Natural killer cell treated with Interleukin-12 subunit alpha and Interleukin-12 subunit beta and Interleukin-15 and Interleukin-18, amount 100 ng/mL, for 72 hours (primary cell): ENCODE results near the gene PPP1R3G. TPM values are rescaled to one million over a fixed set of nuclear protein-coding genes. Genes with fewer than 3 reads are reported as not detected.

Source experiments
- ATAC-seq, 2 donors: fragments of 150-1000 bp; cut with Tn5 transposase in 1 of 2; sonication (Bioruptor Pico), chemical (Tn5 transposase) in 1 of 2; 2 replicates each; pipeline ENCODE4 v1.10.0; 2021
- DNase-seq: peaks from one replicate; pipeline ENCODE4 v3.0.0; 2022; ENCODE audit warnings: low spot score
- H3K27ac Mint-ChIP-seq, 2 donors: 1 replicate in 1 of 2; 2 replicates in 1 of 2; pipeline ENCODE4 v1.8.0; 2022; ENCODE audit warnings: mixed read lengths in 2 of 2, mild to moderate bottlenecking in 1 of 2, moderate library complexity in 1 of 2
- H3K27me3 Mint-ChIP-seq, 2 donors: 1 replicate in 1 of 2; 2 replicates in 1 of 2; pipeline ENCODE4 v1.8.0; 2022; ENCODE audit warnings: mixed read lengths in 2 of 2
- H3K36me3 Mint-ChIP-seq: one replicate; pipeline ENCODE4 v1.8.0; 2022; ENCODE audit warnings: mixed read lengths
- H3K4me1 Mint-ChIP-seq, 2 donors: 1 replicate in 1 of 2; 2 replicates in 1 of 2; pipeline ENCODE4 v1.8.0; 2022; ENCODE audit warnings: low read depth in 2 of 2, mixed read lengths in 2 of 2, mild to moderate bottlenecking in 1 of 2
- H3K4me3 Mint-ChIP-seq: one replicate; pipeline ENCODE4 v1.8.0; 2022; ENCODE audit warnings: mixed read lengths
- H3K9me3 Mint-ChIP-seq: 2 replicates; pipeline ENCODE4 v1.8.0; 2022; ENCODE audit warnings: mixed read lengths
- total RNA-seq, 2 donors: library from RNA; stranded (reverse); gene quantifications; one replicate each; pipeline ENCODE4 v1.2.3, GENCODE V29; 2022

PPP1R3G gene
- total RNA-seq, 2 donors from 2014 or later, result 0.05 TPM; not detected in 1

GRCh38 chr6:5091210-5092069, 6.3 kb downstream of the PPP1R3G start:
- H3K27ac Mint-ChIP-seq, result no peak overlapping the region
- H3K27me3 Mint-ChIP-seq, result peaks cover 14 to 23% of the 10 kb centered on the region in 2 donors
- H3K4me1 Mint-ChIP-seq, result no peaks in the 10 kb centered on the region
- no peak for ATAC-seq
- no peaks in the 10 kb centered on the region for H3K9me3 Mint-ChIP-seq
- no peaks in the 10 kb centered on the region for H3K36me3 Mint-ChIP-seq
- H3K4me3 Mint-ChIP-seq, result no peak overlapping the region
- DNase-seq, result no peak

GRCh38 chr6:5093231-5094015, 8.3 kb downstream of the PPP1R3G start:
- Mint-ChIP-seq H3K4me1 (no peaks in the 10 kb centered on the region), H3K27me3 (peaks cover 11 to 16% of the 10 kb centered on the region in 2 donors), H3K9me3 (no peaks in the 10 kb centered on the region), H3K27ac (no peak overlapping the region), H3K36me3 (no peaks in the 10 kb centered on the region), H3K4me3 (no peak overlapping the region)
- DNase-seq, result no peak
- ATAC-seq, result no peak

GRCh38 chr6:5094327-5094726, 9.2 kb downstream of the PPP1R3G start:
- Mint-ChIP-seq H3K9me3 (no peaks in the 10 kb centered on the region), H3K27ac (no peak overlapping the region), H3K36me3 (no peaks in the 10 kb centered on the region), H3K4me1 (no peaks in the 10 kb centered on the region), H3K27me3 (peaks cover 8 to 16% of the 10 kb centered on the region in 2 donors), H3K4me3 (no peak overlapping the region)
- DNase-seq (no peak), ATAC-seq (no peak)

- H3K4me3 Mint-ChIP-seq, result no peak overlapping the region
- no peaks in the 10 kb centered on the region for H3K9me3 Mint-ChIP-seq
- no peaks in the 10 kb centered on the region for H3K4me1 Mint-ChIP-seq
- no peak overlapping the region for H3K27ac Mint-ChIP-seq
- peaks cover 8 to 16% of the 10 kb centered on the region in 2 donors for H3K27me3 Mint-ChIP-seq
- H3K36me3 Mint-ChIP-seq, result no peaks in the 10 kb centered on the region
- no peak for DNase-seq
- no peak for ATAC-seq
Observed at GRCh38 chr6:5095236-5095635, 10.1 kb downstream of the PPP1R3G start.

- Mint-ChIP-seq H3K36me3 (no peaks in the 10 kb centered on the region), H3K4me3 (no peak overlapping the region), H3K27me3 (peaks cover 5 to 12% of the 10 kb centered on the region in 2 donors), H3K27ac (no peak overlapping the region), H3K4me1 (no peaks in the 10 kb centered on the region), H3K9me3 (no peaks in the 10 kb centered on the region)
- no peak for DNase-seq
- ATAC-seq, result no peak
Observed at GRCh38 chr6:5096482-5096881, 11.3 kb downstream of the PPP1R3G start.

GRCh38 chr6:5098501-5099270, 13.5 kb downstream of the PPP1R3G start:
- Mint-ChIP-seq H3K27ac (no peak overlapping the region), H3K4me3 (no peak overlapping the region), H3K36me3 (no peaks in the 10 kb centered on the region), H3K9me3 (no peaks in the 10 kb centered on the region), H3K4me1 (no peaks in the 10 kb centered on the region), H3K27me3 (peaks cover 0 to 6% of the 10 kb centered on the region in 2 donors)
- ATAC-seq (peak in 1 of 2 donors; percentile 33), DNase-seq (no peak)

- Mint-ChIP-seq H3K36me3 (no peaks in the 10 kb centered on the region), H3K4me3 (no peak overlapping the region), H3K27ac (no peak overlapping the region), H3K27me3 (peaks cover 0 to 4% of the 10 kb centered on the region in 2 donors), H3K4me1 (no peaks in the 10 kb centered on the region), H3K9me3 (no peaks in the 10 kb centered on the region)
- ATAC-seq, result no peak
- no peak for DNase-seq
Observed at GRCh38 chr6:5099537-5099936, 14.4 kb downstream of the PPP1R3G start.

- no peaks in the 10 kb centered on the region for H3K36me3 Mint-ChIP-seq
- no peaks in the 10 kb centered on the region for H3K4me1 Mint-ChIP-seq
- no peak overlapping the region for H3K4me3 Mint-ChIP-seq
- no peak for ATAC-seq
- H3K9me3 Mint-ChIP-seq, result no peaks in the 10 kb centered on the region
- no peak overlapping the region for H3K27ac Mint-ChIP-seq
- no peak for DNase-seq
- no peaks in the 10 kb centered on the region for H3K27me3 Mint-ChIP-seq
Observed at GRCh38 chr6:5100806-5101205, 15.7 kb downstream of the PPP1R3G start.

- no peak for DNase-seq
- Mint-ChIP-seq H3K36me3 (no peaks in the 10 kb centered on the region), H3K27ac (no peak overlapping the region), H3K9me3 (no peaks in the 10 kb centered on the region), H3K4me3 (no peak overlapping the region), H3K27me3 (no peaks in the 10 kb centered on the region), H3K4me1 (no peaks in the 10 kb centered on the region)
- ATAC-seq, result no peak
Observed at GRCh38 chr6:5102267-5102970, 17.3 kb downstream of the PPP1R3G start.

GRCh38 chr6:5103250-5103649, 18.1 kb downstream of the PPP1R3G start:
- H3K4me1 Mint-ChIP-seq, result no peaks in the 10 kb centered on the region
- H3K36me3 Mint-ChIP-seq, result no peaks in the 10 kb centered on the region
- no peaks in the 10 kb centered on the region for H3K9me3 Mint-ChIP-seq
- H3K27me3 Mint-ChIP-seq, result no peaks in the 10 kb centered on the region
- ATAC-seq, result no peak
- no peak overlapping the region for H3K4me3 Mint-ChIP-seq
- H3K27ac Mint-ChIP-seq, result no peak overlapping the region
- DNase-seq, result no peak

- ATAC-seq, result no peak
- Mint-ChIP-seq H3K27me3 (no peaks in the 10 kb centered on the region), H3K27ac (no peak overlapping the region), H3K4me3 (no peak overlapping the region), H3K4me1 (no peaks in the 10 kb centered on the region), H3K36me3 (no peaks in the 10 kb centered on the region), H3K9me3 (no peaks in the 10 kb centered on the region)
- no peak for DNase-seq
Observed at GRCh38 chr6:5104667-5105066, 19.5 kb downstream of the PPP1R3G start.

- no peak for ATAC-seq
- H3K27ac Mint-ChIP-seq, result no peak overlapping the region
- DNase-seq, result no peak
Observed at GRCh38 chr6:5105146-5105545, 20.0 kb downstream of the PPP1R3G start.

GRCh38 chr6:5107341-5107740, 22.2 kb downstream of the PPP1R3G start:
- H3K4me1 Mint-ChIP-seq, result no peaks in the 10 kb centered on the region
- H3K27ac Mint-ChIP-seq, result no peak overlapping the region
- no peaks in the 10 kb centered on the region for H3K36me3 Mint-ChIP-seq
- ATAC-seq, result no peak
- no peaks in the 10 kb centered on the region for H3K9me3 Mint-ChIP-seq
- DNase-seq, result no peak
- H3K4me3 Mint-ChIP-seq, result no peak overlapping the region
- no peaks in the 10 kb centered on the region for H3K27me3 Mint-ChIP-seq

More at GRCh38 chr6:5105146-5105545, 20.0 kb downstream of the PPP1R3G start:
- Mint-ChIP-seq H3K4me1 (no peaks in the 10 kb centered on the region), H3K9me3 (no peaks in the 10 kb centered on the region), H3K36me3 (no peaks in the 10 kb centered on the region), H3K27me3 (no peaks in the 10 kb centered on the region), H3K4me3 (no peak overlapping the region)
